T-cell (primary cell): Measurements from ENCODE around the gene RBM34. TPM values are rescaled to one million over a fixed set of nuclear protein-coding genes. Genes with fewer than 3 reads are reported as not detected.

ENCODE experiments used
- ATAC-seq, 4 experiments: fragments of 200-7000 bp in 3 of 4; fragments of 150-1000 bp in 1 of 4; cut with Tn5 transposase; replicated peaks in 1 of 4; 1 replicate in 3 of 4; 2 replicates in 1 of 4; pipeline ENCODE4 v1.10.0; 2021; ENCODE audit warnings: moderate library complexity in 3 of 4, mild to moderate bottlenecking in 2 of 4, moderate number of reproducible peaks in 1 of 4
- CTCF ChIA-PET, 2 donors: fragments of 300-600 bp; sonication (Branson Sonifier 250); formaldehyde crosslinking; loops; one replicate each; lab custom pipeline; 2022; ENCODE audit warnings: antibody characterized with exemption in 2 of 2; lab: Charles Lee
- POLR2A ChIA-PET, 2 donors: fragments of 300-600 bp; sonication (Branson Sonifier 250); formaldehyde crosslinking; loops; one replicate each; lab custom pipeline; 2022; ENCODE audit warnings: antibody characterized with exemption in 2 of 2; lab: Charles Lee
- DNase-seq, 35 experiments: peaks; one replicate each; pipeline versions ENCODE4 v3.0.0 to v3.0.0-alpha.2; 2013 to 2023
- H3K27ac ChIP-seq: one replicate; pipeline ENCODE4 v1.5.1; 2013; ENCODE audit warnings: low read length
- H3K27me3 ChIP-seq, 2 experiments: replicated peaks in 1 of 2; 1 replicate in 1 of 2; 2 replicates in 1 of 2; pipeline versions ENCODE4 v1.6.1 to v1.7.0; 2013; ENCODE audit warnings: low read length in 1 of 2, mixed read lengths in 1 of 2; ENCODE audit not compliant: control insufficient read depth in 2 of 2, insufficient read depth in 2 of 2; ENCODE audit errors: extremely low read depth in 1 of 2
- H3K36me3 ChIP-seq, 2 donors: 1 replicate in 1 of 2; 2 replicates in 1 of 2; pipeline versions ENCODE4 v1.6.1 to v1.7.0; 2013; ENCODE audit warnings: low read length in 1 of 2; ENCODE audit not compliant: control insufficient read depth in 2 of 2, insufficient read depth in 1 of 2; ENCODE audit errors: extremely low read depth in 1 of 2
- H3K4me1 ChIP-seq, 2 experiments: 1 replicate in 1 of 2; 2 replicates in 1 of 2; pipeline versions ENCODE4 v1.6.1 to v1.7.0; 2013; ENCODE audit warnings: low read length in 2 of 2, mixed read lengths in 1 of 2; ENCODE audit not compliant: insufficient read depth in 2 of 2, control insufficient read depth in 1 of 2; ENCODE audit errors: extremely low read depth in 1 of 2
- H3K4me3 ChIP-seq, 2 donors: 1 replicate in 1 of 2; 2 replicates in 1 of 2; pipeline versions ENCODE4 v1.5.1 to v1.7.0; 2013; ENCODE audit warnings: mild to moderate bottlenecking in 2 of 2, low read length in 1 of 2, moderate library complexity in 1 of 2; ENCODE audit not compliant: control insufficient read depth in 1 of 2; ENCODE audit errors: extremely low read depth in 1 of 2
- H3K9me3 ChIP-seq: 2 replicates; pipeline ENCODE4 v1.7.0; 2013
- H3K27ac Mint-ChIP-seq, 2 donors: one replicate each; pipeline ENCODE4 v1.8.0; 2020 to 2021; ENCODE audit warnings: mild to moderate bottlenecking in 2 of 2, mixed read lengths in 2 of 2
- H3K27me3 Mint-ChIP-seq, 2 donors: one replicate each; pipeline ENCODE4 v1.8.0; 2021 to 2022; ENCODE audit warnings: mixed read lengths in 2 of 2
- H3K36me3 Mint-ChIP-seq: one replicate; pipeline ENCODE4 v1.8.0; 2021; ENCODE audit warnings: mixed read lengths
- H3K4me1 Mint-ChIP-seq, 3 donors: one replicate each; pipeline ENCODE4 v1.8.0; 2020 to 2022; ENCODE audit warnings: mixed read lengths in 3 of 3, mild to moderate bottlenecking in 1 of 3
- H3K4me3 Mint-ChIP-seq, 3 donors: one replicate each; pipeline ENCODE4 v1.8.0; 2020 to 2022; ENCODE audit warnings: mild to moderate bottlenecking in 3 of 3, mixed read lengths in 3 of 3, moderate library complexity in 3 of 3
- H3K9me3 Mint-ChIP-seq, 3 donors: one replicate each; pipeline ENCODE4 v1.8.0; 2020 to 2022; ENCODE audit warnings: mixed read lengths in 3 of 3
- WGBS: methylation state at CpG from one replicate; pipeline ENCODE4 v1.1.5; 2013; ENCODE audit warnings: missing lambda C conversion rate; ENCODE audit not compliant: insufficient coverage; 5-methylcytosine and 5-hydroxymethylcytosine counted together
- total RNA-seq, 35 experiments: library from RNA in 6 of 35; stranded (reverse) in 6 of 35; fragments of 120-200 nt in 1 of 35; gene quantifications; one replicate each; pipeline versions ENCODE4 v1.2.1 to v1.2.4 and lab custom pipeline; 2013 to 2026

Gene RBM34
- 100 to 1,000 TPM; 115 to 169 (median 129) TPM for total RNA-seq
- total RNA-seq (2013), result 104 TPM
- 1.7 to 9.3 (median 3.6) reads per million in 29 experiments for total RNA-seq (lab: John Stamatoyannopoulos, UW)

- peak within 1 kb of the TSS; percentile 85 for H3K27ac ChIP-seq
- Mint-ChIP-seq H3K4me3 (peak within 1 kb of the TSS in 2 of 3 donors; percentile 93), H3K36me3 (peaks cover 11% of the 10 kb centered on the region), H3K9me3 (no peaks in the 10 kb centered on the region), H3K4me1 (peaks cover 25 to 27% (median 25%) of the 10 kb centered on the region in 3 donors), H3K27me3 (no peaks in the 10 kb centered on the region), H3K27ac (peak within 1 kb of the TSS; percentile 97 to 99)
- H3K9me3 ChIP-seq, result no peaks in the 10 kb centered on the region
- ATAC-seq, result peak; percentile 91 to 94 (median 93)
- peak within 1 kb of the TSS; percentile 88 to 93 for H3K4me3 ChIP-seq
- POLR2A ChIA-PET, result interaction anchor here (0.6 to 1.4 kb wide), 7 partner anchors 28 to 167 kb away, joined by 3 to 4 read pairs (median 3); partner anchors contain the start of genes TOMM20 (in 2 of the 2) and ARID4B (in 1 of the 2)
- 0% methylated on average over 36 of the region's 52 CpGs for WGBS
- H3K27me3 ChIP-seq, result no peaks in the 10 kb centered on the region
- peaks cover 0 to 29% of the 10 kb centered on the region in 2 donors for H3K36me3 ChIP-seq
- CTCF ChIA-PET, result interaction anchor here (0.5 to 1.6 kb wide), 7 partner anchors 32 to 661 kb away, joined by 3 to 8 read pairs (median 3); no protein-coding TSS in a partner anchor
- peak; percentile 81 to 95 (median 90) for DNase-seq
- H3K4me1 ChIP-seq, result peaks cover 13 to 37% of the 10 kb centered on the region in 2 experiments
Measured at GRCh38 chr1:235160957-235161684, at the start of gene RBM34. RBM34 (minus strand) TSS chr1:235161250; CDS start chr1:235161226, 24 bp downstream.

GRCh38 chr1:235207209-235207565 lies 46.1 kb upstream of the RBM34 start:
- H3K9me3 ChIP-seq, result no peaks in the 10 kb centered on the region
- peak overlapping the region; percentile 7 to 44 (median 26) for H3K4me3 Mint-ChIP-seq
- H3K27me3 ChIP-seq, result no peaks in the 10 kb centered on the region
- peak overlapping the region; percentile 90 to 94 for H3K27ac Mint-ChIP-seq
- peaks cover 28 to 34% (median 33%) of the 10 kb centered on the region in 3 donors for H3K4me1 Mint-ChIP-seq
- H3K4me3 ChIP-seq, result no peak overlapping the region
- ChIA-PET CTCF (interaction anchor here in 1 of 2 donors (0.5 to 0.9 kb wide), 2 partner anchors 118 to 209 kb away, joined by 3 to 4 read pairs; no protein-coding TSS in a partner anchor), POLR2A (interaction anchor here (0.5 to 0.8 kb wide), 3 partner anchors 11 to 219 kb away, joined by 3 to 8 read pairs (median 3); no protein-coding TSS in a partner anchor)
- peaks cover 3 to 16% of the 10 kb centered on the region in 2 experiments for H3K4me1 ChIP-seq
- H3K36me3 Mint-ChIP-seq, result peaks cover 17% of the 10 kb centered on the region
- H3K36me3 ChIP-seq, result peaks cover 2 to 21% of the 10 kb centered on the region in 2 donors
- WGBS, result no CpG with 5 or more reads among the region's 2 CpGs
- no peaks in the 10 kb centered on the region for H3K9me3 Mint-ChIP-seq
- peak in 33 of 35 experiments; percentile 5 to 62 (median 35) for DNase-seq
- no peaks in the 10 kb centered on the region for H3K27me3 Mint-ChIP-seq
- ATAC-seq, result peak; percentile 88 to 94 (median 90)
- H3K27ac ChIP-seq, result no peak overlapping the region

- DNase-seq, result peak in 2 of 35 experiments; percentile 3 to 39
- H3K27me3 Mint-ChIP-seq, result no peaks in the 10 kb centered on the region
- WGBS, result 72% methylated on average over 4 of the region's 4 CpGs
- ChIA-PET CTCF (interaction anchor here in 1 of 2 donors (0.5 to 0.9 kb wide), 2 partner anchors 117 to 210 kb away, joined by 3 to 4 read pairs; no protein-coding TSS in a partner anchor), POLR2A (interaction anchor here (0.6 to 0.8 kb wide), 2 partner anchors 11 to 129 kb away, joined by 3 read pairs; no protein-coding TSS in a partner anchor)
- H3K27ac Mint-ChIP-seq, result peak overlapping the region; percentile 90 to 94
- H3K9me3 Mint-ChIP-seq, result no peaks in the 10 kb centered on the region
- H3K4me3 Mint-ChIP-seq, result peak overlapping the region; percentile 7 to 44 (median 26)
- Histone ChIP-seq H3K27ac (no peak overlapping the region), H3K36me3 (peaks cover 0 to 18% of the 10 kb centered on the region in 2 donors), H3K9me3 (no peaks in the 10 kb centered on the region), H3K4me3 (no peak overlapping the region), H3K27me3 (no peaks in the 10 kb centered on the region), H3K4me1 (peaks cover 3 to 16% of the 10 kb centered on the region in 2 experiments)
- peak; percentile 78 to 89 (median 86) for ATAC-seq
- peaks cover 11% of the 10 kb centered on the region for H3K36me3 Mint-ChIP-seq
- peaks cover 28 to 34% (median 30%) of the 10 kb centered on the region in 3 donors for H3K4me1 Mint-ChIP-seq
Measured at GRCh38 chr1:235206533-235207208, 45.6 kb upstream of the RBM34 start.

- H3K27ac Mint-ChIP-seq, result peak overlapping the region; percentile 62 to 71
- no peaks in the 10 kb centered on the region for H3K27me3 Mint-ChIP-seq
- DNase-seq (no peak), ATAC-seq (no peak)
- no peak overlapping the region for H3K27ac ChIP-seq
- peaks cover 3 to 16% of the 10 kb centered on the region in 2 experiments for H3K4me1 ChIP-seq
- ChIA-PET CTCF (interaction anchor here in 1 of 2 donors (0.7 kb wide), 1 partner anchor 119 kb away, joined by 3 read pairs; no protein-coding TSS in a partner anchor), POLR2A (interaction anchor here in 1 of 2 donors (0.6 kb wide), 1 partner anchor 122 kb away, joined by 4 read pairs; the partner anchor contains the start of gene ARID4B)
- H3K9me3 ChIP-seq, result no peaks in the 10 kb centered on the region
- no peaks in the 10 kb centered on the region for H3K9me3 Mint-ChIP-seq
- peaks cover 0 to 19% of the 10 kb centered on the region in 2 donors for H3K36me3 ChIP-seq
- H3K4me3 ChIP-seq, result no peak overlapping the region
- H3K36me3 Mint-ChIP-seq, result peaks cover 6% of the 10 kb centered on the region
- peaks cover 28 to 34% (median 30%) of the 10 kb centered on the region in 3 donors for H3K4me1 Mint-ChIP-seq
- WGBS, result no CpG with 5 or more reads among the region's 3 CpGs
- peak overlapping the region in 1 of 3 donors; percentile 9 for H3K4me3 Mint-ChIP-seq
- H3K27me3 ChIP-seq, result no peaks in the 10 kb centered on the region
Measured at GRCh38 chr1:235205687-235206086, 44.6 kb upstream of the RBM34 start.

GRCh38 chr1:235203428-235203827 lies 42.4 kb upstream of the RBM34 start:
- H3K4me3 Mint-ChIP-seq, result no peak overlapping the region
- H3K27ac Mint-ChIP-seq, result no peak overlapping the region
- H3K4me1 ChIP-seq, result peaks cover 1 to 16% of the 10 kb centered on the region in 2 experiments
- peaks cover 7% of the 10 kb centered on the region for H3K36me3 Mint-ChIP-seq
- DNase-seq (no peak), ATAC-seq (no peak)
- no CpG with 5 or more reads among the region's 1 CpG for WGBS
- H3K27ac ChIP-seq, result no peak overlapping the region
- CTCF ChIA-PET, result no interaction called here
- POLR2A ChIA-PET, result no interaction called here
- no peaks in the 10 kb centered on the region for H3K27me3 Mint-ChIP-seq
- no peaks in the 10 kb centered on the region for H3K27me3 ChIP-seq
- H3K9me3 ChIP-seq, result no peaks in the 10 kb centered on the region
- no peaks in the 10 kb centered on the region for H3K9me3 Mint-ChIP-seq
- no peak overlapping the region for H3K4me3 ChIP-seq
- H3K4me1 Mint-ChIP-seq, result peaks cover 30 to 36% (median 34%) of the 10 kb centered on the region in 3 donors
- H3K36me3 ChIP-seq, result peaks cover 3 to 10% of the 10 kb centered on the region in 2 donors
